Endothelial cell (in vitro differentiated cells): ENCODE measurements around the gene PAPOLA. TPM values are rescaled to one million over a fixed set of nuclear protein-coding genes. Genes with fewer than 3 reads are reported as not detected.

Source experiments
- DNase-seq: peaks from one replicate; pipeline ENCODE4 v3.0.0; 2021; ENCODE audit warnings: low spot score
- H3K27ac Mint-ChIP-seq: one replicate; pipeline ENCODE4 v1.8.0; 2021; ENCODE audit warnings: mixed read lengths, inconsistent platforms; ENCODE audit not compliant: unreplicated experiment
- H3K27me3 Mint-ChIP-seq: one replicate; pipeline ENCODE4 v1.8.0; 2021; ENCODE audit warnings: mild to moderate bottlenecking, moderate library complexity, mixed read lengths, inconsistent platforms; ENCODE audit not compliant: unreplicated experiment
- H3K36me3 Mint-ChIP-seq: one replicate; pipeline ENCODE4 v1.8.0; 2021; ENCODE audit warnings: mild to moderate bottlenecking, low read depth, mixed read lengths, inconsistent platforms; ENCODE audit not compliant: unreplicated experiment
- H3K4me1 Mint-ChIP-seq: one replicate; pipeline ENCODE4 v1.8.0; 2021; ENCODE audit warnings: mild to moderate bottlenecking, mixed read lengths, inconsistent platforms; ENCODE audit not compliant: unreplicated experiment
- H3K4me3 Mint-ChIP-seq: one replicate; pipeline ENCODE4 v1.8.0; 2021; ENCODE audit warnings: mild to moderate bottlenecking, mixed read lengths, inconsistent platforms; ENCODE audit not compliant: unreplicated experiment
- H3K9me3 Mint-ChIP-seq: one replicate; pipeline ENCODE4 v1.8.0; 2021; ENCODE audit warnings: mixed read lengths, inconsistent platforms; ENCODE audit not compliant: unreplicated experiment
- total RNA-seq: library from RNA; stranded (reverse); fragmentation: NEBNext Ultra II Directional; extraction: Animal tissue kit (Norgen Biotek cat#: 25700); gene quantifications from one replicate; pipeline ENCODE4 v1.2.1, GENCODE V29; 2021; ENCODE audit not compliant: unreplicated experiment
- TF ChIP-seq, protein P1 (sequence below): fragments of 200-600 bp; sonication (generic); IDR thresholded peaks from one replicate; pipeline ENCODE4 v1.5.0; 2021; ENCODE audit warnings: antibody characterized with exemption; ENCODE audit not compliant: unreplicated experiment

The PAPOLA gene
- total RNA-seq, 1 donor from 2014 or later = 161 TPM

DNA sequence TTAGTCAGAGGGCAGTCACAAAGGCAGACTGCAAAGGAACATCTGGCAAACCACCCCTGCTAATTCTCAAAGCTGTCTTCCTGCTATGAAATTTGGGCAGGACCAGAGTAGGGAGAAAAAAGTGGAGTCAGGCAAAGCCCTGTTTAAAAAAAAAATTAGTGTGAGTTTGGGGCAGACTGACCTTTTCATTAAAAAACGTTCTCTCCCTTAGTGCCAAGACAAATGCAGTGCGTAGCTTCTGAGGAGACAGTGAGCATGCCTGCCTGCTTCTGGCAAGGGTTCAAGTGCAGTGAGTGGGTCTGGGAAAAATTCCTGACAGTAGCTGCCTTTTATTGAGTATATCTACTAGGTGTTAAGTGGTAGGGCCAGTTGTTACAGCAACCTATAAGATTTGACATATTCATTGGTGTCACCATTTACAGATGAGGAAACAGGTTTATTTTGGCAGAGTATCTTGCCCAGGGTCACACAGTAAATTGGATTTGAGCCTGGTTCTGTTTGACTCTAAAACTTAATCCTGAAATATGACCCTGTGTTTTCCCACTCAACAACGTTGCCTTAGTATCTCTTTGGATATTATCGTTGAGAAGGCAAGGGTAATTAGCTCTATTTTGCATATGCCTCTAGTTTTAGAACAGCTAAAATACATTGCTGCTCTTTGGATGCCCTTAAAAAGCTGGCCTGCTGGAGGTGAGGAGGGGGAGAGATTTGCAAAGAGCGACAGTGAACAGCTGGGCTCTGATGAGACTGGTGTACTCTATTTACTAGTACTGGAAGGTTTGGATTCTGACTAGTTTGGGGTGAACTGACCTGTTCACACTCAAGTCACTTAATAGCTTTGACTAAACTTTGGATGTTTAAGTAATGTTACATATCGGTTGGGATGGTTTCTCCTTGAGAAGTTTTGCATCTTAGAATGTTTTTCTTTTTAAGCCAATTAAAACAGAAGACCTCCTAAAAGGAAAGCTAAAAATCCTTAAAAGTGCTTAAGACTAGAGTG is 72.8 kb downstream of the PAPOLA start:
- Mint-ChIP-seq H3K36me3 (peaks cover 4% of the 10 kb centered on the region), H3K4me1 (peaks cover 3% of the 10 kb centered on the region), H3K9me3 (no peaks in the 10 kb centered on the region), H3K4me3 (no peak overlapping the region), H3K27ac (no peak overlapping the region), H3K27me3 (peaks cover 4% of the 10 kb centered on the region)
- DNase-seq = no peak
- TF ChIP-seq, protein P1, sequence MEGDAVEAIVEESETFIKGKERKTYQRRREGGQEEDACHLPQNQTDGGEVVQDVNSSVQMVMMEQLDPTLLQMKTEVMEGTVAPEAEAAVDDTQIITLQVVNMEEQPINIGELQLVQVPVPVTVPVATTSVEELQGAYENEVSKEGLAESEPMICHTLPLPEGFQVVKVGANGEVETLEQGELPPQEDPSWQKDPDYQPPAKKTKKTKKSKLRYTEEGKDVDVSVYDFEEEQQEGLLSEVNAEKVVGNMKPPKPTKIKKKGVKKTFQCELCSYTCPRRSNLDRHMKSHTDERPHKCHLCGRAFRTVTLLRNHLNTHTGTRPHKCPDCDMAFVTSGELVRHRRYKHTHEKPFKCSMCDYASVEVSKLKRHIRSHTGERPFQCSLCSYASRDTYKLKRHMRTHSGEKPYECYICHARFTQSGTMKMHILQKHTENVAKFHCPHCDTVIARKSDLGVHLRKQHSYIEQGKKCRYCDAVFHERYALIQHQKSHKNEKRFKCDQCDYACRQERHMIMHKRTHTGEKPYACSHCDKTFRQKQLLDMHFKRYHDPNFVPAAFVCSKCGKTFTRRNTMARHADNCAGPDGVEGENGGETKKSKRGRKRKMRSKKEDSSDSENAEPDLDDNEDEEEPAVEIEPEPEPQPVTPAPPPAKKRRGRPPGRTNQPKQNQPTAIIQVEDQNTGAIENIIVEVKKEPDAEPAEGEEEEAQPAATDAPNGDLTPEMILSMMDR = no peak

DNA sequence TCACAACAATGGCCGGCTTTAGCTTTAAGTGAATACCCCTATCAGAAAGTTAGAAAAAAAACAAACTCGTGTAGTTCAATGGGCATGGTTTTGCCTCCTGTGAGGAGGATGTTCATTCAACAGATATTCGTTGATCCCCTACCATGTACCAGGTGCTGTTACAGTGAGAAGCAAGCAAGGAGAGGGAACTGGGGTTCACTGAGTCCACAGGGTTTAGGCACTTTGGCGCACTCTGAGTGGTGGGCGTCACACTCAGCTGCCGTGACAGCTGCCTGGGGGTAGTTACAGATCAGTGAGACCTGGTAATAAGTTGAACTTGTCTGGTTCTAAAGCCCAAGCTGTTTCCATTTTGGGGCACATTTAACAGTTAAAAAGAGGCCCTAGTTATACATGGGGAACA is 74.2 kb downstream of the PAPOLA start:
- Mint-ChIP-seq H3K9me3 (no peaks in the 10 kb centered on the region), H3K27ac (no peak overlapping the region), H3K36me3 (peaks cover 4% of the 10 kb centered on the region), H3K27me3 (peaks cover 4% of the 10 kb centered on the region), H3K4me1 (peaks cover 3% of the 10 kb centered on the region), H3K4me3 (no peak overlapping the region)
- TF ChIP-seq, protein P1 = no peak
- no peak for DNase-seq

DNA sequence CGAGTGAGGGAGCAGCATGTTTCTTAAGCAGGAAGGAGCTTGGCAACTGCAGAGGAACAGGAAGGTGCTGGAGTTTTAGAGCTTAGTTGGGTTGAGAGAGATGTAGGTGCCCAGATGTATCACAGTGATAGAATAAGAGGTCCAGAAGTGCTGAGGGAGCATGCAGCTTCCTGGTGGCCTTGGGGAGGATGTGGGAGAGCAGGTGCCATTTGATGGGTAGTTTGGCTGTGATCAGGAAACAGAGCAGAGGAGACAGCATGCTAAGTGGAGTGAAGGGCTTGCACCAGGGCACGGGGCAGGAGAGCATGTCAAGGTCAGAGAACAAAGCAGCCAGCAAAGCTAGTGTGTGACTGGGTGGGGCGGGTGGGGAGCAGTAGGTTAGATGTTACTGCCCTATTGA is 74.8 kb downstream of the PAPOLA start:
- H3K9me3 Mint-ChIP-seq = no peaks in the 10 kb centered on the region
- no peak overlapping the region for H3K27ac Mint-ChIP-seq
- H3K27me3 Mint-ChIP-seq = peaks cover 4% of the 10 kb centered on the region
- peaks cover 3% of the 10 kb centered on the region for H3K4me1 Mint-ChIP-seq
- TF ChIP-seq, protein P1 = no peak
- peaks cover 4% of the 10 kb centered on the region for H3K36me3 Mint-ChIP-seq
- no peak for DNase-seq
- H3K4me3 Mint-ChIP-seq = no peak overlapping the region

GRCh38 chr14:96578619-96579018 is 76.4 kb downstream of the PAPOLA start:
- Mint-ChIP-seq H3K9me3 (no peaks in the 10 kb centered on the region), H3K27me3 (peaks cover 5% of the 10 kb centered on the region), H3K27ac (no peak overlapping the region), H3K4me3 (no peak overlapping the region), H3K4me1 (peaks cover 3% of the 10 kb centered on the region), H3K36me3 (no peaks in the 10 kb centered on the region)
- TF ChIP-seq, protein P1 = no peak
- DNase-seq = no peak

- Mint-ChIP-seq H3K4me1 (peaks cover 3% of the 10 kb centered on the region), H3K36me3 (no peaks in the 10 kb centered on the region), H3K27me3 (peaks cover 5% of the 10 kb centered on the region), H3K4me3 (no peak overlapping the region), H3K27ac (no peak overlapping the region), H3K9me3 (no peaks in the 10 kb centered on the region)
- TF ChIP-seq, protein P1 = no peak
- no peak for DNase-seq
These were observed 77.2 kb downstream of the PAPOLA start for GRCh38 chr14:96579358-96579757.
